Measurements from ENCODE around the gene PDCD1. TPM values are rescaled to one million over a fixed set of nuclear protein-coding genes. Genes with fewer than 3 reads are reported as not detected.

Gene PDCD1
- total and polyA plus RNA-seq, 2 of the 13 experiments (the other 11 are each of a cell fraction or from before 2014, with no cell fraction given), result 0.04 TPM; not detected in 1

GRCh38 chr2:241817126-241817820 lies 41.4 kb downstream of the PDCD1 start (continued):
- TF ChIP-seq ZMYM3 (CRISPR knock-in tag; IDR thresholded peaks at IDR 0.05) (peak; percentile 88), ZNF7 (CRISPR knock-in tag; IDR thresholded peaks at IDR 0.05) (0 out of 2 replicates have a peak, but pooled peaks have one; percentile 12), MXD1 (CRISPR knock-in tag; IDR thresholded peaks at IDR 0.05) (no peak), HOXD1 (CRISPR knock-in tag; IDR thresholded peaks at IDR 0.05) (0 out of 2 replicates have a peak, but pooled peaks have one; percentile 27)

GRCh38 chr2:241816431-241817121 lies 42.1 kb downstream of the PDCD1 start:
- H3K4me3 ChIP-seq (replicated peaks in 1 of 3; ENCODE audit: insufficient read depth in 1 of 3, low read depth in 2 of 3, low read length in 3 of 3), result no peak overlapping the region
- intact Hi-C loops (cut with micrococcal nuclease; ENCODE audit: unreplicated experiment) (no loop called here), in situ Hi-C loops (cut with HindIII; ENCODE audit: extremely low pct_ligation_motif_present, low pct_unique_long_range_greater_than_20kb) (no loop called here)
- no peak overlapping the region for H2AFZ ChIP-seq (ENCODE audit: low read length)
- BruUV-seq (replicated peaks), result TSS peak; percentile 8
- peaks cover 39% of the 10 kb centered on the region for H3K4me1 ChIP-seq (ENCODE audit: insufficient read depth, low read length)
- H3K36me3 ChIP-seq (replicated peaks in 1 of 2; ENCODE audit: control insufficient read depth in 1 of 2, insufficient read depth in 2 of 2, low read length in 2 of 2), result peaks cover 1 to 6% of the 10 kb centered on the region in 2 experiments; a peak in 3 of 5 replicates
- TF ChIP-seq NR0B2 (CRISPR knock-in tag; IDR thresholded peaks at IDR 0.05), result 0 out of 2 replicates have a peak, but pooled peaks have one; percentile 35
- TF ChIP-seq RBFOX2 (IDR thresholded peaks at IDR 0.05; ENCODE audit: low read depth, low read length), result peak; percentile 53
- TF ChIP-seq ZC3H13 (CRISPR knock-in tag; IDR thresholded peaks at IDR 0.05), result peak; percentile 48; the same call in 1 of the 2 replicates
- TF ChIP-seq ZHX1 (CRISPR knock-in tag; IDR thresholded peaks at IDR 0.05; ENCODE audit: low read depth), result 0 out of 2 replicates have a peak, but pooled peaks have one; percentile 22
- no peak for TF ChIP-seq ZNF501 (CRISPR knock-in tag; IDR thresholded peaks at IDR 0.05)
- TF ChIP-seq TEF (CRISPR knock-in tag; IDR thresholded peaks at IDR 0.05), result no peak
- peak; percentile 82 for TF ChIP-seq AGO2 (optimal IDR thresholded peaks at IDR 0.05; ENCODE audit: low read depth, low read length)
- no peak for FAIRE-seq
- H3K9ac ChIP-seq (ENCODE audit: insufficient read depth, low read depth, low read length), result no peak overlapping the region
- ATAC-seq, result no peak
- POLR2A ChIA-PET, result interaction anchor here (1.1 to 1.6 kb wide), 3 partner anchors 8 to 45 kb away, joined by 3 to 8 read pairs (median 4); partner anchors contain the start of gene NEU4
- H3K4me2 ChIP-seq (ENCODE audit: low read depth, low read length), result no peak overlapping the region
- WGBS (ENCODE audit: low lambda C conversion rate), result 85% methylated on average over 16 of the region's 33 CpGs
- H3K9me3 ChIP-seq (ENCODE audit: low read length), result no peaks in the 10 kb centered on the region
- no peak overlapping the region for H3K27ac ChIP-seq (ENCODE audit: extremely low read length, insufficient read depth, low read length)
- no peak for DNase-seq (ENCODE audit: low spot score)
- peaks cover 17% of the 10 kb centered on the region for H3K79me2 ChIP-seq (ENCODE audit: insufficient read depth, low read length)
- H3K27me3 ChIP-seq (ENCODE audit: control insufficient read depth in 1 of 2, insufficient read depth in 2 of 2, low read length in 2 of 2), result peaks cover 0 to 4% of the 10 kb centered on the region in 2 experiments; a peak in 1 of 5 replicates
- CTCF ChIA-PET (ENCODE audit: low intra/inter-chr PET ratio, low total read pairs), result no interaction called here
- H4K20me1 ChIP-seq (ENCODE audit: insufficient read depth, low read length), result peaks cover 10% of the 10 kb centered on the region; the same call in 1 of the 2 replicates
